Measurements from ENCODE around the gene ENAH. TPM values are rescaled to one million over a fixed set of nuclear protein-coding genes. Genes with fewer than 3 reads are reported as not detected.

Gene ENAH
- polyA plus RNA-seq, 1 donor: 121 TPM

DNA sequence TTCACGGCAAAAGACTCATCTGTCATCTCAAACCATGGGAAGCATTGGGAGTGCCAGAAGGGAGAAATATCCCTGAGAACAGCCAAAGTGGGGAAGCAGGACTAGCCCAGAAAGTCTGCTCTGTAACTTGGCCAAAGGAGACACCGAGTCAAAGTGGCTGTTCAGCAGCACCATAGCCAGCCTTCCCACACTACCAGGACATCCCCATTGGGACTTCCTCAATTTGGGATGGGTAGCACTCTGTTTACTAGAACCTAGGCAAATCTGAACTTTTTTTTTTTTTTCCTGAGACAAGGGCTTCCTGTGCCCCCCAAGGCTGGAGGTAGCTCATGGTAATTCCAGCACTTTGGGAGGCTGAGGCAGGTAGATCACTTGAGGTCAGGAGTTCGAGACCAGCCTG is 93.0 kb downstream of the ENAH start:
- DNase-seq: no peak

DNA sequence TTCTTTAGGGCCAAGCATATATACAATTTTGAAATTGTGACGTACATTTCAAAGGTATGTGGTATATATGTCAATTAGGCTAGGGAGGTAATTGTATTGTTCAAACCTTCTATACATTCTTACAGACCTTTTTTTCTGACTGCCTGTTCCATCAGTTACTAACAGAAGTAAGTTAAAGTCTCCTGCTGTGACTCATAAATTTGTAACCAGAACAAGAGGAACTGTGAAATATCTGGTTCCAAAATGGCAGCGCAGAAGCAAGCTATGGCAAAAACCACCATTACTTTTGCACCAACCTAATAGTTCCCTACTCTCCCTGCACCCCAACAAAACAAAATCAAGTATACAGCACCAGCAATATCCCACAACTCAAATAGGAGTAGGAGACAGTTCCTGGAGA is 93.6 kb downstream of the ENAH start:
- no peak for DNase-seq

DNA sequence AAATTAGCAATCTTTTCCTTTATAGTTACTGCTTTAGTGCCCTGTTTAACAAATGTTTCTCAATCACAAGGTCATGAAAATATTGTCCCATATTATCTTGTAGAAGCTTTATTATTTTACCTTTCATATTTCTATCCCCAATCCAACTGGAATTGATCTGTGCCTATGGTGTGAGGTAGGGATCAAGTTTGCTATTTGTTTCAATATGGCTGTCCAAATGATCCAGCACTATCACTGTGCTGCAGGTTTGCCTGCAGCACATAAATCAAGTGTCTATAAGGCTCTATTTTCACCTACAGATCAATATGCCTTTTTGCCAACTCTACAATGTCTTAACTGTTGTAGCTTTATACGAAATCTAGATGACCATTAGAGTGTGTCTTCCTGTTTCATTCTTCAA is 96.2 kb downstream of the ENAH start:
- no peak for DNase-seq

DNA sequence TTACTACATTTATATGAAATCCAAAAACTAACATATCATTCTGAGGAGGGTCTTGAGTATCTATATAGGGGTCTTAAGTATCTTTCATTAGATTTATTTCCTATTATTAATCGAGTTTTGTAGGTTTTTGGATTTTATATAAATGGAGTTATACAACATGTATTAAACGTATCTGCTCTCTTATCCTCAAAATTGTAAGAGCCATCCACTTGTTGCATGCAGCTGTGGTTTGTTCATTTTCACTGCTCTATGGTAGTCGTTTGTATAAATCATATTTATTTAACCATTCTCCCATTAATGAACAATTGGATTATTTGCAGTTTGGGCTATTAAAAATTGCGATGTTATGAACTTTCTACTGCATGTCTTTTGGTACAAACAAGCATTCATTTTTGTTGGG is 97.1 kb downstream of the ENAH start:
- DNase-seq: no peak

DNA sequence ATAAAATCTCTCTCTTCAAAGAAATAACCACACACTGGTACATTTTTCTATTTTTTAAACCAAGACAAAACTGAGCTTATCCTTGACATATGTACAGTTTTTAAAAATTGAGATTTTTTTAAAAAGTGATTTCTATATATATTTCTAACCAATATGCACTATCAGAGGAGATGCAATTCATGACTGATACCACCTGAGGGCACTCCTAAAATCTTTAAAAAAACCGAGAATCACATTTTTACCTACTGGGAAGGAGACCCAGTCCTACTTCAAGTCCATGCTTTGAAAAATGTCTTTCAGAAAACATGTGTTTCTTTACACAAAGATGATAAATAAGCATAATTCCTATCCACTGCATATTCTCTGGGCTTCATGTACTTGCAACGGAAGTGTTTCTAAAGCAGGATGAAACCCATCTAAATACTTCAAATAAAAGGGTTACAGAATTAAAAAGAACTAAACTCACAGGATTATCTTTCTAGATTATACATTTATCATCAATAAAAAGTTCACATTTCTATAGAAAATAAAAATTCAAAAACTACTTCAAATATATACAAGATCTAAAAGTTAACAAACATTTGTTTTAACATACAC is 98.6 kb downstream of the ENAH start:
- peak; percentile 33 for DNase-seq

DNA sequence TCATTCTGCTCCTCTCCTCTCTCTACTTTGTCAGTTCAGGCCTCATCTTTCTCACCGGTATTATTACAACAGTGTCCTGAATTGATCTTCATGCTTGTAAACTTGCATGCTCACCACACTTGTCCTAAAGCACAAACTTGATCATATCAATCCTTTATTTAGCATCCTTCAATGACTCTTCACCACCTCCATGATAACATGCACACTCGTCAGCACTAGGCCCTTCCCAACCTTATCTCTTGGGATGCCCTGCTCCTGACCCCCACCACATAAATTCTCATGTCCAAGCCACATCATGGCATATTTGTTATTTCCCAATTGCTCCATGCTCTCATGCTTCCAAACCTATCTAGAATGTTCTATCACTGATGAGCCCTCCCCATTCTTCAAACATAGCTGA is 103.1 kb downstream of the ENAH start:
- no peak for DNase-seq

DNA sequence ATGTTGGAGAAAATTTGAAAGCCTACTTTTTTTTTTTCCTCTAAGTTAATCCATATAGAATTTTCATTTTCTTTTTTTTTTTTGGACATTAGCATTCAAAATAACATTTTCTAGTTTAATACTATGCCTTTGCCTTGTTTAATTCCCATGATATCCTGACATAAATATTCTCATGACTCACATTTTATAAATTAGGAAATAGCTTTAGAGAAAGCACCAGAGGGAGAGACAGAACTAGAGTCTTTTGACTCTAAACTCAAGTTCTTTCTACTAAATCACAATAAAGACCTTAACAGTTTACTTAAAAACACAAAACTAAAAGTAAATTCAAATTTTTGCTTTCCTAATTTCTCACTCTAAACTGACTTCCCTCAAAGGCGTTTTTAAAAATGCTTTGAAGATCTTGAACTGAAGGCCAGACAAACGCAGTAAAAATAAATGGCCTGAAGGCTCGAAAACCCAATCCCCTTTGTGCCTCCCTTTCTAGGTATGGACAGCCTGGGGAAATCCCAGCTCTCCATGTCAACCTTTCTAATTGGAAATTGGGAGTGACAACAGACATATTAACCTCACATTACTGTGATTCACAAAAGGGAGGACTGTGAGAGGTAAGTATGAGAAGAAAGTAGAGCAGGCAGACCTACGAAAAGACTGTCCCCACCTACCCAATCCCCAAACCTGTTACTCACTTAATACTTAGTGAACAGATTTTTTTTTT is 104.6 kb downstream of the ENAH start:
- no peak for DNase-seq

DNA sequence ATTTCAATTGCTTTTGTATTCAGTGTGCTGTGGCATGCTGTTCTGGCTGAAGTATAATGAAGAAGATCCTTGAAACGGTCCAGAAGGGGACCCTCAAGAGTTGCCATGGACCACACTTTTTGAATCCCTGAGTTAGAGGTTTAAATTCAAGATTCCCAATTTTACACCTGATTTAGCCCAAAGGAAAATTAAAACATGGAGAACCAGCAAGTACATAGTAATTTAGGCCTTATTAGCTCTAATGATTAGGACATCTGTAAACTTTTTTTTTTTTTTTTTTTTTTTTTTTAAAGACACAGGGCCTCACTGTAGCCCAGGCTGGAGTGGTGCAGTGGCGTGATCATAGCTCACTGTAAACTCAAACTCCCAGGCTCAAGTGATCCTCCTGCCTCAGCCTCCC is 107.3 kb downstream of the ENAH start:
- DNase-seq: no peak

DNA sequence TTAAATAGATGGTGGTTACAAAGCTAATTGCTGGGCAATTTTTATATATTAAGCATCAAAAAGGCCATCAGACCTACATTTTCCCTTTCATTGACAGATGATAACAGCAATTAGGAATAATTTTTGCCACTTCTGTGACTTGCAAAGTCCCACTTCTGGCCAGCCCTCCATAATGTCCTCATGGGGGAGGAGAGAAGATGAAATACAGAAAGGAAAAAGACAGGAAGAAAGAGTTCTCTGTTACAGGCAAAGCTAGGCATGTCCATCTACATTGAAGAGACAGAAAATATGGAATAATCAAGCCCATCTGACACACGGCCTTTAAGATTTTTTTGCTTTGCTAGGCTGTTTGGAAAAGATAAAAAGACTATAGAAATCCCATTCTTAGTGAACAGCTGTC is 108.0 kb downstream of the ENAH start:
- no peak for DNase-seq

DNA sequence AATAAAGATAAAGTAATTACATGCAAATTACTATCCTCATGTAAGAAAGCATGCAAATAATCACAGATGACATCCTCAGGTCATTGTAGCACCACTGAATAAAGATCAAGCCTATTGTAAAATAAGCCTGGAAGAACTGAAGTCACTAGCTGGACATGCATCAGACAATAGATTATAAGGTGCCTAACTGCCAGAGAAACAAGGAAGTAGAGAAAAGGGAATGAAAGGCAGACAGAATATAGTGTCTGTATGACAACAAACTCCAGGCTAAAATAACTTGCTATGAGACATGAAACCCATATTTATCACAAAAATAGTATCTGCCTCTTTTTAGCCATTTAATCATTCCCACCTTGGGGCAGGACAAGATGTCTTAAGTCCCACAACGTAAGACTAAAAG is 108.7 kb downstream of the ENAH start:
- DNase-seq: no peak

DNA sequence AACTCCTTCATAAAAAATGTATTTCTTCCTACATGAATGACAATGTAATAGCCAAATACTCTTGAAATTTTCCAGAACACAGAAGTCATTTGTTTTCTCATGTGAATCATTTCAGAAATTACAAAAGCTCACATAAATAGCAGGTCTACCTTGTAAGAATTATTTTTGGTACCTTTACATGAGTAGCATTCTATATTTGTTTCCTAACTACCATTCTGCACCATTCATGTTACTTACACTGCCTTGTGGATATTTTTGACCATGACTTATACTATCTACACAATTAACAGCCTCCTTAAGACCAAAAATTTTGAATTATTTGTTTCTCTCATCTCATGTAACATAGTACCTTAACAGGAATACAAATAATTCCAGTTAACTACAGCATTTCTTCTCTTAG is 109.6 kb downstream of the ENAH start:
- no peak for DNase-seq

DNA sequence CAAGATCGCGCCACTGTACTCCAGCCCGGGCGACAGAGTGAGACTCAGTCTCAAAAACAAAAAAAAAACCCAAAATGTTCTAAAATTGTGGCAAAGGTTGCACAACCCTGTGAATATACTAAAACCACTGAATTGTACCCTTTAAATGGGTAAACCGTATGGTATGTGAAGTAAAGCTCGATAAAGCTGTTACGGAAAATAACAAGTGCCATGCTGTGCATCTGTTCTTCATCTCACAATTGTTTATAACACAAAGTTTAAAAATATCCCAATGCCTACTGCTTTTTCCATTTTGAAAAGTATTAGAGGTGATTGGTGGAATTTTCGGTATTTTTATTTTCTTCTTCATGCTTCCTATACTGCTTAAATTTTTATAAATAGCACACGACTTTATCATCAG is 111.5 kb downstream of the ENAH start:
- no peak for DNase-seq

DNA sequence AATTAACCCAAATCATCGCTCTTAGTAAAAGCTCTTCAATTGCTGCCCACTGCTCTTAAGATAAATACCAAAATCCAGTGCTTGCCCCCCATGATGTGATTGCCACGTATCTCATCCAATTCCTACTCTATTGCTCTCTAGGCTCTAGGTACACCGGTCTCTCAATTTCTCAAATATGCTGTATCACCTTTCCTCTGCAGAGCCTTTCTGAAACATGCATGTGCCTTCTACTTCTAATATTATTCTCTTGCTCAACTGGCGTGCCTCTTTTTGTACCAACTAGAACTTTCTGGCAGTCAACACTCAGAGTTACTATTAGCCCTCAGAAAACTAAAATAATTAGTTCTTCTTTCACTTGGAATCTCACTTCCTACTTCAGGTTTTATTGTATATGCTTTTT is 113.3 kb downstream of the ENAH start:
- DNase-seq: no peak

DNA sequence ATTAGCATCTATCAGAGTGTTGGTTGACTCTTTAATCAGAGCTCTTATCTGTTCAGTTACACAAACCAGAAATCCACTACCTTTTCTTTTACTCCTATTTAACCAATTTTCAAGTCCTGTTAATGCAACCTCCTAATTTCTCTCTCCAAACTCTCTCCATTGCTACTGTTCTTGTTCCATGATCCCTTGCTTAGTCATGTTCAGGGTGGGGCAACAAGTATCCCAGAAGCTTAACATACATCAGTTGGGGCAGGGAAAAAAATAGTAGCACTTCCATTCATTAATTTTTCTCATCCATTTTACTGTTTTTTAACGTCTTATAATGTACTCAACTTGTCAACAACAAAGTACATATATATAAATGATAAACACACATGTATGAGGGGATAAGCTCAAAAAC is 113.9 kb downstream of the ENAH start:
- DNase-seq: no peak

DNA sequence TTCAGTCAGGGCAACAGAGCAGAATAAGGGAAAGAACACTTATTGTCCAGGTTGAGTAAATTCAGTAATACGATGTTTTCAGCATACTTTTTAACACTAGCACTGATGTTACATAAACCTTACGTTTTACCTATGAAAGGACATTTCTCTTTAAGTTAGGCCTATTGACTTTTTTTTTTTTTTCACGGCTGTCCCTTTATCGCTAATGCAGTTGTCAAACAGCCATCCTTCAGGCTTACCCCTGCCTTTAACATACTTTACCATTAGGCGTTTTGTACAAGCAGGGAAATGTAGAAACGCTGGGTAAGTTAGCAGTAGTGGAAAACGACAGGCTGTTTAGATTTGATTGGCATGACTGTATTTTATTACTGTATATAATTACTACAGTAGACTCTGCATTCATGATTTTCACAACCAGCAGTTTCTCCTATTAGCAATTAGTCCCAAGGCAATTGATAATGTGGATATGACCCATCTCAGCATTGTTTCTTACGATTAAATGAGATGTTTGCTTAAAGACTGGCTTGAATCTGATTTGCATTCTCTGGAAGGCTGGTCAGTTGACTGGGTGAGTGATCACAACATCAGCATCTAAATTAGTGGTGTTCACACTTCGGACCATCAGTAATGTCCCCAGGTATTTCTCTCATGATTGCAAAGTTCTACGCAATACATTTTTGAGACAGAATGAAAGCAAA is 115.2 kb downstream of the ENAH start:
- DNase-seq: no peak

DNA sequence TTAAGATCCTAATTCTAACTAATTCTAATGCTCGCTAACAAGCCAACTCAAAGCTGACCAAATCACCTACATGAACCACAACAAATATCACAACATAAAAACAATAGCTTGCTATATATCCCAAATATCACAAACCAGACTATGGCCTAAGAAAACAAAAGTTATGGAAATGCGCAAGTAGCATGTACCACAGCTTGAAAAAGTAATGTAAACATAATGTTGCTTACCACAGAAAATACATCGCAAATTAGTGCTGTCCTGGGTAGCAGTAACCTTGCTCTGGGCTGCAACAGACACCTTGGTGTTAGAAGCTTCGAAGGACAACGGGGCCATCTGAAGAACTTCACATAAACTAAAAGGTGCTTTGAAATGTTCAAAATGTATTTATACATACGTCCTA is 117.6 kb downstream of the ENAH start:
- DNase-seq: no peak

DNA sequence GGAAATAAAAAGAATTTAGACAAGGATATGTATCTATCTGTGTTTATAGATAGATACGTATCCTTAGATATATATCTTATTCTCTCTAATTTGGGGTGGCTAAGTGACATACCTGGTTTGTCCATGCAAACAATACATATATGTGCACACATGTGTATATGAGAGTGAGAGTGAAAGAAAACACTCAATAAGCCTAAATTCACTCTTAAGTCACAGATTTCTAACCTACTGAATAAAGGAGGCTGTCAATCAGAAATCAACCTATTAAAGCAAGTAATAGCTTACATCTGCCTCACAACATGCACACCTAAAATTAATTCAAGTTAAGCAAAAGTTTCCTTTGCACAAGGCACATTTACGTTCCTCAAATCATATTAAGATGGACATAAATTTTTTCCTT is 118.2 kb downstream of the ENAH start:
- no peak for DNase-seq

DNA sequence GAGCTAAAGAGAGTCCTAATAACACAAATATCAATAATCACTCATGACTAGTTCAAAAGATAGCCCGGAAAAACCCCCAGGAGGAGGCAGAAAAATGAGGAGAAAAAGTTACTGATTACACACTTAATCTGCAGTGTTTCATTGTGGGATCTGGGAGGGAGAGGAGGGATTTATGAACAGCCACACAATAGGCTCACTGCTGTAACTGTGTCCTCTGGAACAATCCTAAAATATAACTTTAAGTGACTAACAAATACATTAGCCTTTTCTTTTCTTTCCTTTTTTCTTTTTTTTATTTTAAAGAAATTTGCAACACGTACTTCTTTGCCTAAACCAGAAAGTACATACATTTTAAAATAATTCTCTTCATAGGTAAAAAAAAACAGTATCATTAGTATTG is 118.8 kb downstream of the ENAH start:
- DNase-seq: no peak

DNA sequence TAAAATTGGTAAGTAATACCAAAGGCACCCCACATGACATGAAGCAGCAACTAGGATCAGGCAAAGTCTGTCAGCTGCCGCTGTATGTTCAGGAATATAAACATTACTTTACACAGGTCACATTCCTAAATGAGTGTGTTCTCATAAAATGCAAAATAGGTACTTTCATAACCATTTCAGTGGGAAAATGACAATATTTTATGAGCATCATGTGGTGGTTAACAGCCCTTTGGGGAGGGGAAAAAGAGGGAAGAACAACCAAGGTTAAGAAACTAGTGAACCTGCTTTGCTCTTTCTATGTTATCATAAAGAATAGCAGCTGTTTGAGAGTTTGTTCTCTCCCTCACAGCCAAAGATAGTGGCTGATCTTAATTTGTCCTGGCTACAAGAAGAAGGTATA is 119.7 kb downstream of the ENAH start:
- DNase-seq: no peak

DNA sequence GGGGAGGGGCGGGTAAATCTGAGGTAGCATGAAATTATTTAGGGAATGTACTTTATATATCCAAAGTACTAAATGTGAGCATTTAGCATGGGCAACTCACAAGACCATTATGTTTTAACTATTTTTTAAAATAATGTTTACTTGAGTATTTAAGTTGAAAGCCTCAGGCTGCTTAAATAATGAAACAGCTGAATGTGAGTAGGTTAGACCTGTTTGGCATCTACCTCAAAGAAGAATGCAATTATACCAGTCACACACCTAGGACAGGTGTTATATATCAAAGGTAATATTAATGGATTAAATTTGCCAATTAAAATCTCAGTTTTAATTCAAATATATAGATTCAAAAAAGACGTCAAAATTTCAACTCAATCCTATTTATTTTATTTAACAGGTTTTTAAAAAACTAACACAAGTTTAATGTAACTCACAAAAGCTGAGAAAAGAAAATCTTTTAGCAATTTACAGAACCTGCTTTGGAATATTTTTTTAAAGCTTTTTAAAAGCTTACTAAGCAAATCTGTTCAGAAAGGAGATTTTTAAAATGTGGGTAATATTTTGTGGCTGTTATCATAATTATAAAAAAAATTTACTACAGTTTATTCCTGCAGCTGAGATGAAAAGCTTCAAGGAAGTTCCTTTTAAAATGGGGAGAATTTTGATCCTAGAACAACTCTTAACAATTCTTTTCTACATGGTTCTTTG is 120.5 kb downstream of the ENAH start:
- no peak for DNase-seq

DNA sequence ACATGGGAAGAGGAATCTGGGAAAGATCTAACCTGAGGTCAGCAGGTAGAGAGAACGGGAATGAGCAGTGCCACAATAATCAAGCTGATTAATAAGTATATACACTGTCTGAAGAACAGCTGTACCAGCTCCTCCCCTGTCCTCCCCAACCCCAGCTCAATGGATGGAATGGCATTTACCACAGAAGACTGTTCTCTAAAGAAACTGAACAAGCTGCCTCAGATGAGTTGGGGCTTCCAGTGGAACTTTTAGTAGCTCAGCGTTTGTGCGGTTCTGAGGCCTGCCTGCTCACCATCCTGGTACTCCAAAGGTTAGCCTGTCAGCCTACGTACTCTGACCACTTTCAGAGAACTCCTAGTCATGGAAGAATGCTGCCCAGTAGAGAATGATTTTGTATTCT is 123.2 kb downstream of the ENAH start:
- DNase-seq: no peak

DNA sequence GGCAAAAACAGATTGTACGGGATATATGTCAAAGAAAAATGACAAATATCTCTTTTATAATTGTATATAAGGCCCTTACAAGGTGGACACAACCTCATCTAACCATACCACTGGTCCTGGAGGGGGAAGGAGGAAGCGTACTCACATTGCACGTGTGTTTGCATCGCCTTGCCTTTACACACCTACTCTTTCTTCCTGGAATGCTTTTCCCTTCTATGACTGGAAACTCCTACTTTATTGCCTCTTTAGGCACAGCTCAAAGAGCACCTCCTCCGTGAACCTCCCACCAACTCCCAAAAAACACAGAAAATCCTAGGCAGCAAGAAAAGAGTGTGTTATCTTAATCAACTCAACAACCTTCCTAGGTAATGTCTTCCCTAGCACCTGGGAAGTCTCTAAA is 125.3 kb downstream of the ENAH start:
- no peak for DNase-seq

DNA sequence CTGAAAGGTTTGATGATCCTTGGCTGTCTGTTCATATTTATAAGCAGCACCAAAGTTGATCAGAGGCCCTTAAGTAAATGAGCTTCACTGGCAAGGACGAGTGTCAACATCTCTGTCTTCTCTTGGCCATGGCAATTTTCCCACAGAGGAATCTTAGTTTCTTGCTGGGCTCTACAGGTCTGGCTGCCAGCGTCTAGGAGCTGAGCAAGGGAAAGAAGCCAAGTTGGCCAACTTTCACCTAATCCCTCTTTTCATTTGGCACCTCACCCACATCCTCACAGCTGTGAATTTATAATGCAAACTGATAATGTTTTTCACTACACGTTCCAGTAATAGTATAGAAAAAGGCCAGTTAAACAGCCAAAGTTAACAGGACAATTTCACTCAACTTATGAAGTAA is 126.0 kb downstream of the ENAH start:
- DNase-seq: no peak

All from left kidney (tissue), 2 donors.